ENCODE results near the gene MANEAL.

DNA sequence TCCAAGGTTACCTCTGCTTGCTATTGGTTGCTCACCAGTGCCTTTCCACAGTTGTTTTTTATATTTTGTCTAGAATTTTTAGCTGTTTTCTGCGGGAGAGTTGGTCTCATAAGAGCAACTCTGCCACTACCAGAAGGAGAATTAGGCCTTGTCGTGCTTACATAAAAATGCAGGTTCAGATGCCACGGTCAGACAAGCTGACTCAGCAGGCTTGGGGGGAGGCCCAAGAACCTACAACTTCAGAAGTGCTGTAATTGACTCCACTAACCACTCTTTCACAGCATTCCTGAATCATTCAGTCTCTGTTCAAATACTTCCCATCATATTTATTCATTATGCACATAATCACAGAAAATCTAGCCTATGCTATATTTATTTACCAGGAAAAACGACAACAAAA lies 37.5 kb downstream of the MANEAL start:
- TF ChIP-seq, protein P1, sequence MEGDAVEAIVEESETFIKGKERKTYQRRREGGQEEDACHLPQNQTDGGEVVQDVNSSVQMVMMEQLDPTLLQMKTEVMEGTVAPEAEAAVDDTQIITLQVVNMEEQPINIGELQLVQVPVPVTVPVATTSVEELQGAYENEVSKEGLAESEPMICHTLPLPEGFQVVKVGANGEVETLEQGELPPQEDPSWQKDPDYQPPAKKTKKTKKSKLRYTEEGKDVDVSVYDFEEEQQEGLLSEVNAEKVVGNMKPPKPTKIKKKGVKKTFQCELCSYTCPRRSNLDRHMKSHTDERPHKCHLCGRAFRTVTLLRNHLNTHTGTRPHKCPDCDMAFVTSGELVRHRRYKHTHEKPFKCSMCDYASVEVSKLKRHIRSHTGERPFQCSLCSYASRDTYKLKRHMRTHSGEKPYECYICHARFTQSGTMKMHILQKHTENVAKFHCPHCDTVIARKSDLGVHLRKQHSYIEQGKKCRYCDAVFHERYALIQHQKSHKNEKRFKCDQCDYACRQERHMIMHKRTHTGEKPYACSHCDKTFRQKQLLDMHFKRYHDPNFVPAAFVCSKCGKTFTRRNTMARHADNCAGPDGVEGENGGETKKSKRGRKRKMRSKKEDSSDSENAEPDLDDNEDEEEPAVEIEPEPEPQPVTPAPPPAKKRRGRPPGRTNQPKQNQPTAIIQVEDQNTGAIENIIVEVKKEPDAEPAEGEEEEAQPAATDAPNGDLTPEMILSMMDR (IDR thresholded peaks at IDR 0.05; ENCODE audit: insufficient read depth, low read length), result no peak
- TF ChIP-seq POLR2AphosphoS5 (IDR thresholded peaks at IDR 0.05; ENCODE audit: low read depth), result no peak
